Stimulated activated CD4-positive, alpha-beta T cell treated with anti-CD3 and anti-CD28 coated beads, Interleukin-2, amount 100 ng/mL, for 4 hours (primary cell): ENCODE results near the gene CAMK1D.

ENCODE experiments used
- DNase-seq: peaks from one replicate; pipeline ENCODE4 v3.0.0-alpha.2; 2020; ENCODE audit warnings: low read depth

The CAMK1D gene

GRCh38 chr10:12658526-12658925 lies 309.2 kb downstream of the CAMK1D start:
- DNase-seq: no peak

GRCh38 chr10:12659706-12660105 lies 310.4 kb downstream of the CAMK1D start:
- no peak for DNase-seq

GRCh38 chr10:12660812-12661211 lies 311.5 kb downstream of the CAMK1D start:
- DNase-seq: no peak

- no peak for DNase-seq
These were observed 312.3 kb downstream of the CAMK1D start for GRCh38 chr10:12661671-12662070.

GRCh38 chr10:12663863-12664262 lies 314.5 kb downstream of the CAMK1D start:
- no peak for DNase-seq

GRCh38 chr10:12665501-12665900 lies 316.2 kb downstream of the CAMK1D start:
- no peak for DNase-seq

GRCh38 chr10:12667052-12667451 lies 317.7 kb downstream of the CAMK1D start:
- DNase-seq: no peak

- DNase-seq: no peak
These were observed 319.3 kb downstream of the CAMK1D start for GRCh38 chr10:12668634-12669033.

- DNase-seq: no peak
These were observed 320.7 kb downstream of the CAMK1D start for GRCh38 chr10:12670004-12670403.

- no peak for DNase-seq
These were observed 325.8 kb downstream of the CAMK1D start for GRCh38 chr10:12675186-12675585.

- DNase-seq: no peak
These were observed 330.3 kb downstream of the CAMK1D start for GRCh38 chr10:12679636-12680035.

- DNase-seq: no peak
These were observed 331.9 kb downstream of the CAMK1D start for GRCh38 chr10:12681252-12681651.

GRCh38 chr10:12684784-12685183 lies 335.4 kb downstream of the CAMK1D start:
- DNase-seq: no peak

GRCh38 chr10:12685261-12686058 lies 336.1 kb downstream of the CAMK1D start:
- DNase-seq: no peak

GRCh38 chr10:12687996-12688395 lies 338.6 kb downstream of the CAMK1D start:
- no peak for DNase-seq

GRCh38 chr10:12689893-12690292 lies 340.5 kb downstream of the CAMK1D start:
- DNase-seq: no peak

GRCh38 chr10:12690525-12691126 lies 341.3 kb downstream of the CAMK1D start:
- DNase-seq: no peak

GRCh38 chr10:12691596-12691995 lies 342.2 kb downstream of the CAMK1D start:
- no peak for DNase-seq

- DNase-seq: no peak
These were observed 348.4 kb downstream of the CAMK1D start for GRCh38 chr10:12697764-12698163.

- no peak for DNase-seq
These were observed 349.9 kb downstream of the CAMK1D start for GRCh38 chr10:12699258-12699700.

- peak; percentile 6 for DNase-seq
These were observed 350.6 kb downstream of the CAMK1D start for GRCh38 chr10:12699781-12700556.

- no peak for DNase-seq
These were observed 351.2 kb downstream of the CAMK1D start for GRCh38 chr10:12700557-12700874.

- no peak for DNase-seq
These were observed 352.3 kb downstream of the CAMK1D start for GRCh38 chr10:12701696-12702095.
